IPS-20b (cell line): ENCODE measurements around the gene ACTN1.
"Not testable (repeated sequence)": the region's sequence is repeated elsewhere in the genome, so short reads cannot be mapped to it uniquely, and the experiment has no call there.

Experiments used
- H3K27ac ChIP-seq: one replicate; pipeline ENCODE4 v1.5.1; 2013; ENCODE audit warnings: low read length
- H3K27me3 ChIP-seq: 2 replicates; pipeline ENCODE4 v1.6.1; 2013; ENCODE audit warnings: mild to moderate bottlenecking, low read length, inconsistent platforms; ENCODE audit not compliant: insufficient read depth
- H3K36me3 ChIP-seq: 2 replicates; pipeline ENCODE4 v1.6.1; 2013; ENCODE audit warnings: low read depth, mild to moderate bottlenecking, inconsistent platforms, low read length, moderate library complexity; ENCODE audit not compliant: insufficient read depth
- H3K4me1 ChIP-seq: 2 replicates; pipeline ENCODE4 v1.6.1; 2013; ENCODE audit warnings: mild to moderate bottlenecking, control low read depth, inconsistent platforms, low read length, moderate library complexity; ENCODE audit not compliant: insufficient read depth
- H3K4me3 ChIP-seq: 2 replicates; pipeline ENCODE4 v1.5.1; 2013; ENCODE audit warnings: mild to moderate bottlenecking, low read length, inconsistent platforms
- H3K9ac ChIP-seq: 2 replicates; pipeline ENCODE4 v1.6.1; 2013; ENCODE audit warnings: low read depth, mild to moderate bottlenecking, inconsistent platforms, low read length, moderate library complexity
- H3K9me3 ChIP-seq: 2 replicates; pipeline ENCODE4 v1.6.1; 2013; ENCODE audit warnings: mild to moderate bottlenecking, low read depth, low read length, inconsistent platforms; ENCODE audit not compliant: insufficient read depth

The ACTN1 gene

GRCh38 chr14:68852493-68852892 is 126.6 kb downstream of the ACTN1 start:
- not testable (repeated sequence) for H3K9ac ChIP-seq

GRCh38 chr14:68851078-68851477 is 128.0 kb downstream of the ACTN1 start:
- H3K9me3 ChIP-seq = peaks cover 3% of the 10 kb centered on the region; the same call in 1 of the 2 replicates
- H3K4me1 ChIP-seq = no peaks in the 10 kb centered on the region
- no peaks in the 10 kb centered on the region for H3K27me3 ChIP-seq
- no peak overlapping the region for H3K27ac ChIP-seq
- H3K9ac ChIP-seq = no peak overlapping the region
- H3K4me3 ChIP-seq = no peak overlapping the region
- no peaks in the 10 kb centered on the region for H3K36me3 ChIP-seq

More at GRCh38 chr14:68852493-68852892, 126.6 kb downstream of the ACTN1 start:
- not testable (repeated sequence) for H3K27me3 ChIP-seq, H3K4me3 ChIP-seq, H3K27ac ChIP-seq, H3K4me1 ChIP-seq, H3K36me3 ChIP-seq, H3K9me3 ChIP-seq

- no peak overlapping the region for H3K27ac ChIP-seq
- H3K4me3 ChIP-seq = no peak overlapping the region
- no peaks in the 10 kb centered on the region for H3K36me3 ChIP-seq
- H3K9me3 ChIP-seq = peaks cover 3% of the 10 kb centered on the region; the same call in 1 of the 2 replicates
- no peaks in the 10 kb centered on the region for H3K4me1 ChIP-seq
- no peaks in the 10 kb centered on the region for H3K27me3 ChIP-seq
- H3K9ac ChIP-seq = no peak overlapping the region
Observed at GRCh38 chr14:68849416-68849815, 129.7 kb downstream of the ACTN1 start.

- Histone ChIP-seq H3K27me3 (no peaks in the 10 kb centered on the region), H3K36me3 (no peaks in the 10 kb centered on the region), H3K9me3 (peaks cover 3% of the 10 kb centered on the region; the same call in 1 of the 2 replicates), H3K9ac (no peak overlapping the region), H3K4me1 (no peaks in the 10 kb centered on the region), H3K4me3 (no peak overlapping the region), H3K27ac (no peak overlapping the region)
Observed at GRCh38 chr14:68848253-68848652, 130.8 kb downstream of the ACTN1 start.

GRCh38 chr14:68847640-68848039 is 131.5 kb downstream of the ACTN1 start:
- H3K4me3 ChIP-seq, H3K9ac ChIP-seq, H3K9me3 ChIP-seq: not testable (repeated sequence)

GRCh38 chr14:68846466-68846865 is 132.6 kb downstream of the ACTN1 start:
- H3K4me1 ChIP-seq = no peaks in the 10 kb centered on the region
- H3K27ac ChIP-seq = no peak overlapping the region
- H3K27me3 ChIP-seq = no peaks in the 10 kb centered on the region
- no peaks in the 10 kb centered on the region for H3K36me3 ChIP-seq
- no peak overlapping the region for H3K4me3 ChIP-seq
- no peak overlapping the region for H3K9ac ChIP-seq
- no peaks in the 10 kb centered on the region for H3K9me3 ChIP-seq

More at GRCh38 chr14:68847640-68848039, 131.5 kb downstream of the ACTN1 start:
- H3K27ac ChIP-seq, H3K4me1 ChIP-seq, H3K36me3 ChIP-seq, H3K27me3 ChIP-seq: not testable (repeated sequence)

GRCh38 chr14:68844210-68844545 is 134.9 kb downstream of the ACTN1 start:
- Histone ChIP-seq H3K4me1 (no peaks in the 10 kb centered on the region), H3K9ac (no peak overlapping the region), H3K27me3 (no peaks in the 10 kb centered on the region), H3K4me3 (peak overlapping the region; percentile 94; the same call in 1 of the 2 replicates), H3K36me3 (no peaks in the 10 kb centered on the region), H3K27ac (no peak overlapping the region), H3K9me3 (no peaks in the 10 kb centered on the region)

GRCh38 chr14:68843471-68844209 is 135.5 kb downstream of the ACTN1 start:
- H3K9ac ChIP-seq = peak overlapping the region; percentile 91
- H3K27ac ChIP-seq = peak overlapping the region; percentile 51
- H3K4me3 ChIP-seq = peak overlapping the region; percentile 94
- no peaks in the 10 kb centered on the region for H3K9me3 ChIP-seq
- H3K36me3 ChIP-seq = no peaks in the 10 kb centered on the region
- H3K27me3 ChIP-seq = no peaks in the 10 kb centered on the region
- H3K4me1 ChIP-seq = no peaks in the 10 kb centered on the region

- H3K4me3 ChIP-seq = no peak overlapping the region
- no peaks in the 10 kb centered on the region for H3K27me3 ChIP-seq
- no peaks in the 10 kb centered on the region for H3K4me1 ChIP-seq
- no peak overlapping the region for H3K9ac ChIP-seq
- H3K9me3 ChIP-seq = no peaks in the 10 kb centered on the region
- H3K36me3 ChIP-seq = no peaks in the 10 kb centered on the region
- H3K27ac ChIP-seq = no peak overlapping the region
Observed at GRCh38 chr14:68842298-68842697, 136.8 kb downstream of the ACTN1 start.

- Histone ChIP-seq H3K27ac (no peak overlapping the region), H3K4me3 (no peak overlapping the region), H3K36me3 (no peaks in the 10 kb centered on the region), H3K9ac (no peak overlapping the region), H3K27me3 (no peaks in the 10 kb centered on the region), H3K4me1 (no peaks in the 10 kb centered on the region), H3K9me3 (peaks cover 4% of the 10 kb centered on the region; the same call in 1 of the 2 replicates)
Observed at GRCh38 chr14:68841016-68841809, 137.9 kb downstream of the ACTN1 start.

GRCh38 chr14:68840454-68840853 is 138.6 kb downstream of the ACTN1 start:
- Histone ChIP-seq H3K27ac (no peak overlapping the region), H3K9ac (no peak overlapping the region), H3K4me3 (no peak overlapping the region), H3K27me3 (no peaks in the 10 kb centered on the region), H3K36me3 (no peaks in the 10 kb centered on the region), H3K4me1 (no peaks in the 10 kb centered on the region), H3K9me3 (peaks cover 10% of the 10 kb centered on the region; the same call in 1 of the 2 replicates)

- H3K27me3 ChIP-seq = no peaks in the 10 kb centered on the region
- H3K9ac ChIP-seq = no peak overlapping the region
- peaks cover 10% of the 10 kb centered on the region; the same call in 1 of the 2 replicates for H3K9me3 ChIP-seq
- H3K4me1 ChIP-seq = no peaks in the 10 kb centered on the region
- no peaks in the 10 kb centered on the region for H3K36me3 ChIP-seq
- H3K4me3 ChIP-seq = no peak overlapping the region
- no peak overlapping the region for H3K27ac ChIP-seq
Observed at GRCh38 chr14:68836082-68836481, 143.0 kb downstream of the ACTN1 start.
